ENCODE measurements around the gene E2F4.

E2F4 gene

GRCh38 chr16:67204076-67204475, 12.1 kb downstream of the E2F4 start:
- H3K4me1 ChIP-seq (ENCODE audit: insufficient read depth, low read length, poor library complexity, severe bottlenecking): no peaks in the 10 kb centered on the region
- no peaks in the 10 kb centered on the region for H3K27me3 ChIP-seq (ENCODE audit: insufficient read depth, low read length, poor library complexity, severe bottlenecking)
- H3K9ac ChIP-seq (ENCODE audit: low read depth, low read length, poor library complexity, severe bottlenecking): no peak overlapping the region
- no peaks in the 10 kb centered on the region for H3F3A ChIP-seq (ENCODE audit: low read depth)
- H4K20me1 ChIP-seq (ENCODE audit: insufficient read depth, low read length, poor library complexity, severe bottlenecking): no peaks in the 10 kb centered on the region
- no peak overlapping the region for H2AFZ ChIP-seq (ENCODE audit: low read length)
- no peak overlapping the region for H3K4me3 ChIP-seq (ENCODE audit: low read length, poor library complexity, severe bottlenecking)
- no peaks in the 10 kb centered on the region for H3K79me2 ChIP-seq (ENCODE audit: insufficient read depth, low read length)
- peaks cover 42% of the 10 kb centered on the region; the same call in 1 of the 2 replicates for H3K36me3 ChIP-seq (ENCODE audit: insufficient read depth, low read length)
- no peak for TF ChIP-seq CTCF (conservative IDR thresholded peaks at IDR 0.05; ENCODE audit: low read length)
- no peak for TF ChIP-seq EZH2phosphoT487 (IDR thresholded peaks at IDR 0.05; ENCODE audit: borderline replicate concordance)
- no peak overlapping the region for H3K4me2 ChIP-seq (ENCODE audit: low read depth, low read length, poor library complexity, severe bottlenecking)
- H3K9me2 ChIP-seq (replicated peaks; ENCODE audit: low read depth, low read length): no peaks in the 10 kb centered on the region
- H3K9me3 ChIP-seq (ENCODE audit: insufficient read depth, low read depth, low read length): no peaks in the 10 kb centered on the region

GRCh38 chr16:67206129-67206837, 14.3 kb downstream of the E2F4 start:
- H4K20me1 ChIP-seq (ENCODE audit: insufficient read depth, low read length, poor library complexity, severe bottlenecking): no peaks in the 10 kb centered on the region
- no peaks in the 10 kb centered on the region for H3K9me3 ChIP-seq (ENCODE audit: insufficient read depth, low read depth, low read length)
- H3K4me1 ChIP-seq (ENCODE audit: insufficient read depth, low read length, poor library complexity, severe bottlenecking): no peaks in the 10 kb centered on the region
- H3K27me3 ChIP-seq (ENCODE audit: insufficient read depth, low read length, poor library complexity, severe bottlenecking): no peaks in the 10 kb centered on the region
- no peaks in the 10 kb centered on the region for H3F3A ChIP-seq (ENCODE audit: low read depth)
- H3K9me2 ChIP-seq (replicated peaks; ENCODE audit: low read depth, low read length): no peaks in the 10 kb centered on the region
- peaks cover 29% of the 10 kb centered on the region; the same call in 1 of the 2 replicates for H3K36me3 ChIP-seq (ENCODE audit: insufficient read depth, low read length)
- H3K4me2 ChIP-seq (ENCODE audit: low read depth, low read length, poor library complexity, severe bottlenecking): no peak overlapping the region
- no peak for TF ChIP-seq EZH2phosphoT487 (IDR thresholded peaks at IDR 0.05; ENCODE audit: borderline replicate concordance)
- H3K79me2 ChIP-seq (ENCODE audit: insufficient read depth, low read length): no peaks in the 10 kb centered on the region
- H2AFZ ChIP-seq (ENCODE audit: low read length): no peak overlapping the region
- H3K4me3 ChIP-seq (ENCODE audit: low read length, poor library complexity, severe bottlenecking): no peak overlapping the region
- no peak overlapping the region for H3K9ac ChIP-seq (ENCODE audit: low read depth, low read length, poor library complexity, severe bottlenecking)

- H3K9me2 ChIP-seq (replicated peaks; ENCODE audit: low read depth, low read length): no peaks in the 10 kb centered on the region
- no peak overlapping the region for H3K9ac ChIP-seq (ENCODE audit: low read depth, low read length, poor library complexity, severe bottlenecking)
- H3K79me2 ChIP-seq (ENCODE audit: insufficient read depth, low read length): no peaks in the 10 kb centered on the region
- no peak overlapping the region for H2AFZ ChIP-seq (ENCODE audit: low read length)
- H3K9me3 ChIP-seq (ENCODE audit: insufficient read depth, low read depth, low read length): no peaks in the 10 kb centered on the region
- no peak overlapping the region for H3K4me2 ChIP-seq (ENCODE audit: low read depth, low read length, poor library complexity, severe bottlenecking)
- H3F3A ChIP-seq (ENCODE audit: low read depth): no peaks in the 10 kb centered on the region
- no peaks in the 10 kb centered on the region for H3K4me1 ChIP-seq (ENCODE audit: insufficient read depth, low read length, poor library complexity, severe bottlenecking)
- no peaks in the 10 kb centered on the region for H4K20me1 ChIP-seq (ENCODE audit: insufficient read depth, low read length, poor library complexity, severe bottlenecking)
- peaks cover 23% of the 10 kb centered on the region; the same call in 1 of the 2 replicates for H3K36me3 ChIP-seq (ENCODE audit: insufficient read depth, low read length)
- H3K4me3 ChIP-seq (ENCODE audit: low read length, poor library complexity, severe bottlenecking): no peak overlapping the region
- H3K27me3 ChIP-seq (ENCODE audit: insufficient read depth, low read length, poor library complexity, severe bottlenecking): no peaks in the 10 kb centered on the region
- TF ChIP-seq CTCF (conservative IDR thresholded peaks at IDR 0.05; ENCODE audit: low read length): no peak
- TF ChIP-seq EZH2phosphoT487 (IDR thresholded peaks at IDR 0.05; ENCODE audit: borderline replicate concordance): no peak
Measured at GRCh38 chr16:67206838-67207248, 14.9 kb downstream of the E2F4 start.
